Ascending aorta (tissue), 2 donors: Measurements from ENCODE around the gene IQCM. TPM values are rescaled to one million over a fixed set of nuclear protein-coding genes. Genes with fewer than 3 reads are reported as not detected.

Source experiments
- DNase-seq, 2 donors: peaks; one replicate each; pipeline ENCODE4 v3.0.0-alpha.2; 2019; ENCODE audit warnings: low spot score in 2 of 2
- H3K27ac ChIP-seq, 2 donors: fragments of 200-600 bp; sonication (generic); one replicate each; pipeline ENCODE4 v1.5.1; 2016 to 2017; ENCODE audit warnings: mild to moderate bottlenecking in 1 of 2
- H3K27me3 ChIP-seq: fragments of 200-600 bp; sonication (generic); one replicate; pipeline ENCODE4 v1.5.1; 2017
- H3K36me3 ChIP-seq, 2 donors: fragments of 200-600 bp; sonication (generic); one replicate each; pipeline ENCODE4 v1.5.1; 2016
- H3K4me1 ChIP-seq, 2 donors: fragments of 200-600 bp; sonication (generic); one replicate each; pipeline ENCODE4 v1.5.1; 2016 to 2017; ENCODE audit warnings: mild to moderate bottlenecking in 1 of 2
- H3K4me3 ChIP-seq, 2 donors: fragments of 200-600 bp; sonication (generic); one replicate each; pipeline ENCODE4 v1.5.1; 2016 to 2017; ENCODE audit warnings: mild to moderate bottlenecking in 1 of 2
- H3K9me3 ChIP-seq, 2 donors: fragments of 200-600 bp; sonication (generic); one replicate each; pipeline ENCODE4 v1.5.1; 2016
- intact Hi-C: fragments of 100-400 bp; cut with DNase I; formaldehyde crosslinking; loops from one replicate; pipeline ENCODE4 v1.15.1; 2023
- total RNA-seq: library from RNA; depleted of rRNA; stranded (reverse); fragments of >200 nt; gene quantifications from one replicate; pipeline ENCODE4 v1.1.0, GENCODE V29; 2016
- TF ChIP-seq, protein P1 (sequence below), 3 experiments: fragments of 200-600 bp in 2 of 3; fragments of 450-650 bp in 1 of 3; sonication (generic) in 2 of 3; IDR thresholded peaks; one replicate each; pipeline ENCODE4 v1.5.1; 2016 to 2019; ENCODE audit warnings: antibody characterized with exemption in 3 of 3, mild to moderate bottlenecking in 1 of 3, moderate library complexity in 1 of 3

Gene IQCM
- total RNA-seq, 1 donor from 2014 or later = not detected

DNA sequence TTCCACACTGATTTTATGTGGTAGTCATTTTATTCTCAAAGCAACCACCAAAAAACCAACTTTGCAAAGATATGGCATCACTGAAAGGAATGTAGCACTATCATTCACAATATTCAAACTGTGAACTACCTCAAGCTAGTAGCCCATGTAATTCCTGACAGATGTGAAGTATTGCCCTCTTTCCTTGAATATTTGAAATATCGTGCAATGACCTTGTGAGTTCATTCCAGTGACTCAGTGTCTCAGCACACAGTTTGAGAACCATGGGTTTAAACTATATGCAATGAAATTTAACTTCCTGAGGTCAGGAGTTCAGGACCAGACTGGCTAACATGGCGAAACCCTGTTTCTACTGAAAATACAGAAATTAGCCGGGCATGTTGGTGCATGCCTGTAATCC is 20.9 kb upstream of the IQCM start:
- H3K27me3 ChIP-seq = no peaks in the 10 kb centered on the region
- TF ChIP-seq, protein P1, sequence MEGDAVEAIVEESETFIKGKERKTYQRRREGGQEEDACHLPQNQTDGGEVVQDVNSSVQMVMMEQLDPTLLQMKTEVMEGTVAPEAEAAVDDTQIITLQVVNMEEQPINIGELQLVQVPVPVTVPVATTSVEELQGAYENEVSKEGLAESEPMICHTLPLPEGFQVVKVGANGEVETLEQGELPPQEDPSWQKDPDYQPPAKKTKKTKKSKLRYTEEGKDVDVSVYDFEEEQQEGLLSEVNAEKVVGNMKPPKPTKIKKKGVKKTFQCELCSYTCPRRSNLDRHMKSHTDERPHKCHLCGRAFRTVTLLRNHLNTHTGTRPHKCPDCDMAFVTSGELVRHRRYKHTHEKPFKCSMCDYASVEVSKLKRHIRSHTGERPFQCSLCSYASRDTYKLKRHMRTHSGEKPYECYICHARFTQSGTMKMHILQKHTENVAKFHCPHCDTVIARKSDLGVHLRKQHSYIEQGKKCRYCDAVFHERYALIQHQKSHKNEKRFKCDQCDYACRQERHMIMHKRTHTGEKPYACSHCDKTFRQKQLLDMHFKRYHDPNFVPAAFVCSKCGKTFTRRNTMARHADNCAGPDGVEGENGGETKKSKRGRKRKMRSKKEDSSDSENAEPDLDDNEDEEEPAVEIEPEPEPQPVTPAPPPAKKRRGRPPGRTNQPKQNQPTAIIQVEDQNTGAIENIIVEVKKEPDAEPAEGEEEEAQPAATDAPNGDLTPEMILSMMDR (IDR thresholded peaks at IDR 0.05) = no peak
- H3K9me3 ChIP-seq = no peaks in the 10 kb centered on the region
- intact Hi-C loops = no loop called here
- no peaks in the 10 kb centered on the region for H3K36me3 ChIP-seq
- H3K4me1 ChIP-seq = no peaks in the 10 kb centered on the region
- no peak overlapping the region for H3K4me3 ChIP-seq
- no peak overlapping the region for H3K27ac ChIP-seq
- DNase-seq = no peak

DNA sequence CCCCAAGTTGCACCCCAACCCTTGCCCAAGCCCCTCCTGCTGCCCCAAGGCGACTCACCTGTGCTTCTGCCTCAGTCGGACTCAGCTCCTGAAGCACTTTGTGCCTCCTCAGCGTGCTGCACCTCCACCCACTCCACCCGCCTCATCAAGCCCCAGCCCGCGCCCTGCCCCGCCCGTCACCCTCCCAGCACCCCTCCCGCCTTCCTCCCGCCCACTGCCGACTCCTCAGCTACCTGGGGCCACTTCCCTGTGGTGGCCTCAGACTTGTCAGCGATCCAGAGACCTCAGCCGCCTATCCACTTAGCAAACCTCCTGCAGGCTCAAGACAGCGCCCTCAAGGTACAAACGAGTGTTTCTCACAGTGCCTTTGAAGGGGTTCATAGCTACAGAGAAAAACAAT is 19.6 kb upstream of the IQCM start:
- no peak for DNase-seq
- Histone ChIP-seq H3K27me3 (no peaks in the 10 kb centered on the region), H3K27ac (no peak overlapping the region), H3K4me3 (no peak overlapping the region), H3K4me1 (no peaks in the 10 kb centered on the region), H3K36me3 (no peaks in the 10 kb centered on the region), H3K9me3 (no peaks in the 10 kb centered on the region)
- intact Hi-C loops = no loop called here
- TF ChIP-seq, protein P1 (IDR thresholded peaks at IDR 0.05) = no peak

DNA sequence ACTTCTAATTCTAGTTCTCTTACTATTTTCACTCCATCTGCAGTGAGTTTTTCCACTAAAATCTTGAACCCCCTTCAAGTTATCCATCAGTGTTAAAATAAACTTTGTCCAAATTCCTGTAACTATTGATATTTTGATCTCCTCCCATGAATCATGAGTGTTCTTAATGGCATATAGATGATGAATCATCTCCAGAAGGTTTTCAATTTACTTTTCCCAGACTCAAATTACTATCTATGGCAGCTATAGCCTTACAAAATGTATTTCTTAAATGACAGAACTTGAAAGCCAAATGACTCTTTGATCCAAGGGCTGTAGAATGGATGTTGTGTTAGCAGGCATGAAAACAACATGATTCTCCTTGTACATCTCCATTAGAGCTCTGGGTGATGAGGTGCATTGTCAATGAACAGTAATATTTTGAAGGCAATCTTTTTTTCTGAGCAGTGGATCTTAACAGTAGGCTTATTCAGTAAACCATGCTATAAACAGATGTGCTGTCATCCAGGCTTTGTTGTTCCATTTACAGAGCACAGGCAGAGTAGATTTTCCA is 16.1 kb upstream of the IQCM start:
- H3K4me1 ChIP-seq = no peaks in the 10 kb centered on the region
- intact Hi-C loops = no loop called here

DNA sequence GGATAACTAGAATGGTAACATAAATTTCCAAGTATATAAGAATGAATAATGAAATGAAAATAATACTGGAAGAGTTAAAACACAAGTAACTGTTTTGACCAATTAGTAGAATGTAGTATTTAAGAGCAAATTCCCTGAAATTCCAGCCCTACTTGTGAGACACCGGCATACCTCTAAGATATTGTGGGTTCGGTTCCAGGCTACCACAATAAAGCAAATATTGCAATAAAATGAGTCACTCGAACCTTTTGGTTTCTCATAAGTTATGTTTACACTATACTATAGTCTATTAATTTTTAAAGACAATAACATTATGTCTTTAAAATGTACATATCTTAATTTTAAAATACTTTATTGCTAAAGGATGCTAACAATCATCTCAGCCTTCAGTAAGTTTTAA is 15.2 kb upstream of the IQCM start:
- H3K27me3 ChIP-seq = no peaks in the 10 kb centered on the region
- no peak overlapping the region for H3K27ac ChIP-seq
- TF ChIP-seq, protein P1 (IDR thresholded peaks at IDR 0.05) = no peak
- no peaks in the 10 kb centered on the region for H3K36me3 ChIP-seq
- DNase-seq = no peak
- intact Hi-C loops = no loop called here
- H3K4me1 ChIP-seq = no peaks in the 10 kb centered on the region
- no peaks in the 10 kb centered on the region for H3K9me3 ChIP-seq
- no peak overlapping the region for H3K4me3 ChIP-seq

More for the DNA sequence above, 16.1 kb upstream of the IQCM start:
- no peak for DNase-seq
- H3K4me3 ChIP-seq = no peak overlapping the region
- TF ChIP-seq, protein P1 (IDR thresholded peaks at IDR 0.05) = no peak
- no peaks in the 10 kb centered on the region for H3K36me3 ChIP-seq
- no peaks in the 10 kb centered on the region for H3K27me3 ChIP-seq
- no peak overlapping the region for H3K27ac ChIP-seq
- no peaks in the 10 kb centered on the region for H3K9me3 ChIP-seq

DNA sequence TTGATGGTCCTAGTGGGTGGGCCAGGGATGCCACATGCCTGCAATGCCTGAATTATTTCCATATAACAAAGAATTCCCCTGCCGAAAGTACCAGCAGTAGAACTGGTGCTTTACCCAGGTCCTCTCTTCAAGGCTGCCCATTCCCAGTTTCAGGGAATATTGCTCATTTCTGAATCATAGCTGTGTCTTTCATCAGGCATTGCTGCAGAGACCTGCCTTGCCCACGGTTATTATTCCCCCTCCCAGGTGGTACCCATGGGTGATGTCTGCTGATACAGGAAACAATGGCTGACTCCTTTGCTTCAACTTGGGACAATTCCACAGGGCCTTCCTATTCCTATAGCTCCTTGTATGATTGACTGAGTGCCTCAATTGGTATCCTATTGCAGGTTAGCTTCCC is 9.7 kb upstream of the IQCM start:
- H3K4me1 ChIP-seq = peaks cover 0 to 3% of the 10 kb centered on the region in 2 donors
- DNase-seq = no peak
- TF ChIP-seq, protein P1 (IDR thresholded peaks at IDR 0.05) = no peak
- no peaks in the 10 kb centered on the region for H3K36me3 ChIP-seq
- intact Hi-C loops = no loop called here
- H3K27me3 ChIP-seq = no peaks in the 10 kb centered on the region
- H3K9me3 ChIP-seq = no peaks in the 10 kb centered on the region
- H3K27ac ChIP-seq = no peak overlapping the region
- no peak overlapping the region for H3K4me3 ChIP-seq

DNA sequence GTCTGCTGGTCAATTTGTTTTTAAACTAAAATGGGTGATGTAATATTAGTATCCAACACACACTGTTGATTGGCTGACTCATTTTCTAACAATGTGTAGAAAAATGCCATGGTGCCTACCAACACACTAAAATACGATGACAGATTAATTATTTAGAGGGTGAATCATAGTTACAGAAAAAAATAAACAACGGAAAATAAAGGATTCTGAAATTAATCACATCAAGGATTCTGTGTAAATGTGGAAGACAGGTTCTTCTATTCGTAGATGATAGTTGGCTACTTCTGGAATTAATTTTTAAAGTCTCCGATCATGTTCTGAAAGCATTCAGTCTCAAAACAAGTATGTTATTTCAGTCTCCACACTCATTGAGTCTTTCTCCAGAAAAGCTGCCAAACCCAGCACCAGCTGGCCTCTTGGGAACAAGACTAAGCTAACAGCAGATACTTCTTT is 8.2 kb upstream of the IQCM start:
- H3K36me3 ChIP-seq = no peaks in the 10 kb centered on the region
- no peaks in the 10 kb centered on the region for H3K27me3 ChIP-seq
- peaks cover 0 to 3% of the 10 kb centered on the region in 2 donors for H3K4me1 ChIP-seq
- intact Hi-C loops = no loop called here
- no peak for DNase-seq
- no peak overlapping the region for H3K4me3 ChIP-seq
- H3K9me3 ChIP-seq = no peaks in the 10 kb centered on the region
- TF ChIP-seq, protein P1 (IDR thresholded peaks at IDR 0.05) = no peak
- no peak overlapping the region for H3K27ac ChIP-seq
